Tibial nerve (tissue), 4 donors: Measurements from ENCODE around the gene TOPAZ1. TPM values are rescaled to one million over a fixed set of nuclear protein-coding genes. Genes with fewer than 3 reads are reported as not detected.

Experiments
- DNase-seq, 2 donors: peaks; one replicate each; pipeline ENCODE4 v3.0.0-alpha.2; 2019; ENCODE audit warnings: low spot score in 2 of 2
- H3K27ac ChIP-seq, 4 donors: fragments of 200-600 bp; sonication (generic) in 3 of 4; one replicate each; pipeline ENCODE4 v1.5.1; 2017 to 2019; ENCODE audit warnings: mild to moderate bottlenecking in 1 of 4
- H3K27me3 ChIP-seq, 2 donors: fragments of 200-600 bp; sonication (generic) in 1 of 2; one replicate each; pipeline versions ENCODE4 v1.5.1 to v1.6.0; 2017 to 2019
- H3K36me3 ChIP-seq, 3 donors: fragments of 200-600 bp; sonication (generic); one replicate each; pipeline ENCODE4 v1.5.1; 2018 to 2019
- H3K4me1 ChIP-seq, 4 donors: fragments of 200-600 bp; sonication (generic) in 3 of 4; one replicate each; pipeline ENCODE4 v1.5.1; 2017 to 2019
- H3K4me3 ChIP-seq, 4 donors: fragments of 200-600 bp; sonication (generic) in 3 of 4; one replicate each; pipeline ENCODE4 v1.5.1; 2017 to 2019; ENCODE audit warnings: mild to moderate bottlenecking in 1 of 4, moderate library complexity in 1 of 4
- H3K9me3 ChIP-seq, 4 donors: fragments of 200-600 bp; sonication (generic) in 3 of 4; one replicate each; pipeline ENCODE4 v1.5.1; 2017 to 2019
- EP300 ChIP-seq, 2 donors: sonication (generic); formaldehyde crosslinking; IDR thresholded peaks; one replicate each; pipeline ENCODE4 v1.6.1; 2017; ENCODE audit warnings: antibody characterized with exemption in 2 of 2, mild to moderate bottlenecking in 1 of 2
- POLR2A ChIP-seq, 2 donors: fragments of 450-650 bp; IDR thresholded peaks; one replicate each; pipeline ENCODE4 v1.6.1; 2017; ENCODE audit warnings: antibody characterized with exemption in 2 of 2, mild to moderate bottlenecking in 2 of 2, moderate library complexity in 2 of 2
- WGBS, 2 donors: methylation state at CpG; one replicate each; pipeline ENCODE4 v1.1.5; 2018; 5-methylcytosine and 5-hydroxymethylcytosine counted together
- total RNA-seq, 4 donors: library from RNA; depleted of rRNA; stranded (reverse); fragments of >200 nt; gene quantifications; one replicate each; pipeline ENCODE4 v1.1.0, GENCODE V29; 2016
- TF ChIP-seq, protein P1 (sequence below), 5 experiments: fragments of 200-600 bp in 3 of 5; fragments of 450-650 bp in 2 of 5; sonication (generic) in 3 of 5; IDR thresholded peaks; one replicate each; pipeline ENCODE4 v1.5.1; 2016 to 2019; ENCODE audit warnings: antibody characterized with exemption in 5 of 5, mild to moderate bottlenecking in 3 of 5, moderate library complexity in 2 of 5

The TOPAZ1 gene
- total RNA-seq, 4 donors from 2014 or later = not detected

DNA sequence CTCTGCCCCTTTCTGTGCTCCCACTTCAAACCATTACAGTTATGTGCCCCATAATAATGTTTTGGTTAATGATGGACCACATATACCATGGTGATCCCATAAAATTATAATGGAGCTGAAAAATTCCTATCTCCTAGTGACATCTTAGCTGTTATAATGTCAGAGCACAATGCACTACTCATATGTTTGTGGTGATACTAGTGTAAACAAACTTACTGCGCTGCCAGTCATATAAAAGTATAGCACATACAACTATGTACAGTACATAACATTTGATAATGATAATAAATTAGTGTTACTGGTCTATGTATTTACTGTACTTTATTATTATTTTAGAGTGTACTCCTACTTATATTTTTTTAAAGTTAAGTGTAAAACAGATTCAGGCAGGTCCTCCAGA, 51.3 kb downstream of the TOPAZ1 start:
- DNase-seq = no peak
- no peak for TF ChIP-seq POLR2A (IDR thresholded peaks at IDR 0.05)
- no peak for TF ChIP-seq EP300 (IDR thresholded peaks at IDR 0.05)
- TF ChIP-seq, protein P1, sequence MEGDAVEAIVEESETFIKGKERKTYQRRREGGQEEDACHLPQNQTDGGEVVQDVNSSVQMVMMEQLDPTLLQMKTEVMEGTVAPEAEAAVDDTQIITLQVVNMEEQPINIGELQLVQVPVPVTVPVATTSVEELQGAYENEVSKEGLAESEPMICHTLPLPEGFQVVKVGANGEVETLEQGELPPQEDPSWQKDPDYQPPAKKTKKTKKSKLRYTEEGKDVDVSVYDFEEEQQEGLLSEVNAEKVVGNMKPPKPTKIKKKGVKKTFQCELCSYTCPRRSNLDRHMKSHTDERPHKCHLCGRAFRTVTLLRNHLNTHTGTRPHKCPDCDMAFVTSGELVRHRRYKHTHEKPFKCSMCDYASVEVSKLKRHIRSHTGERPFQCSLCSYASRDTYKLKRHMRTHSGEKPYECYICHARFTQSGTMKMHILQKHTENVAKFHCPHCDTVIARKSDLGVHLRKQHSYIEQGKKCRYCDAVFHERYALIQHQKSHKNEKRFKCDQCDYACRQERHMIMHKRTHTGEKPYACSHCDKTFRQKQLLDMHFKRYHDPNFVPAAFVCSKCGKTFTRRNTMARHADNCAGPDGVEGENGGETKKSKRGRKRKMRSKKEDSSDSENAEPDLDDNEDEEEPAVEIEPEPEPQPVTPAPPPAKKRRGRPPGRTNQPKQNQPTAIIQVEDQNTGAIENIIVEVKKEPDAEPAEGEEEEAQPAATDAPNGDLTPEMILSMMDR (IDR thresholded peaks at IDR 0.05) = no peak
- 82 to 92% methylated on average over 1 of the region's 1 CpG for WGBS, 2 donors
- H3K27me3 ChIP-seq = no peaks in the 10 kb centered on the region
- H3K36me3 ChIP-seq = no peaks in the 10 kb centered on the region
- no peaks in the 10 kb centered on the region for H3K9me3 ChIP-seq
- H3K27ac ChIP-seq = no peak overlapping the region
- H3K4me1 ChIP-seq = no peaks in the 10 kb centered on the region
- no peak overlapping the region for H3K4me3 ChIP-seq

DNA sequence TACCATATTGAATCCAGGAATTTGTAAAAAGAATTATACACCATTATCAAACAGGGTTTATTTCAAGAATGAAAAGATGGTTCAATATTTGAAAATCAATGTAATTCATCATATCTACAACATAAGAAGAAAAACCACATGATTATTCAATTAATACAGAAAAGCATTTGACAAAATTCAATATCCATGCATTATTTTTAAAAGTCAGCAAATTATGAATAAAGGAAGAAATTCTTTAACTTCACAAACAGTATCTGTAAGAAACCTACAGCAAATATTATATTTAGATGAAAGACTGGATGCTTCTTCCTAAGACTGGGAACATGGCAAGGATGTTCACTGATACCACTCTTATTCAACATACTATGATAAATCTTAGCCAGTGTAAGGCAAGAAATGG, 55.6 kb downstream of the TOPAZ1 start:
- Histone ChIP-seq H3K4me3 (no peak overlapping the region), H3K4me1 (no peaks in the 10 kb centered on the region), H3K27ac (no peak overlapping the region), H3K36me3 (no peaks in the 10 kb centered on the region), H3K9me3 (no peaks in the 10 kb centered on the region), H3K27me3 (no peaks in the 10 kb centered on the region)
- TF ChIP-seq, protein P1 (IDR thresholded peaks at IDR 0.05) = no peak
- TF ChIP-seq EP300 (IDR thresholded peaks at IDR 0.05) = no peak
- TF ChIP-seq POLR2A (IDR thresholded peaks at IDR 0.05) = no peak
- DNase-seq = no peak

DNA sequence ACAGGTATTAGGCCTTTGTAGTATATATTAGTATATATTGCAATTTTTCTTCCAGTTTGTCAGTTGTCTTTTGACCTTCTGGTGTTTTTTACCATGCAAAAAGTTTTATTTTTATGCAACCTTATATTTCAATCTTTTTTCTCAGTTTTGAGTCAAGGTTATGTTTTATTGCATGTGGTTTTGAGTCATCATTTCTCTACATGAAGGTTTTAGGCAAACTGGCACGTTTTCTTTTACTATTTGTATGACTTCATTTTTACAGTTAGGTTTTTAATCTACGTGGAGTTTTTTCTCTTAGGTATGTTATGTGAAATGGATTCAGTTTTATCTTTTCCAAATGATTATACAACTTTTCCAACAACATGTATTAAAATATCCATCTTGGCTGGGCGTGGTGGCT, 60.1 kb downstream of the TOPAZ1 start:
- H3K27me3 ChIP-seq = no peaks in the 10 kb centered on the region
- no peaks in the 10 kb centered on the region for H3K36me3 ChIP-seq
- H3K4me3 ChIP-seq = no peak overlapping the region
- no peaks in the 10 kb centered on the region for H3K9me3 ChIP-seq
- TF ChIP-seq POLR2A (IDR thresholded peaks at IDR 0.05) (no peak), EP300 (IDR thresholded peaks at IDR 0.05) (no peak)
- TF ChIP-seq, protein P1 (IDR thresholded peaks at IDR 0.05) = no peak
- 79 to 95% methylated on average over 3 of the region's 3 CpGs for WGBS, 2 donors
- no peak overlapping the region for H3K27ac ChIP-seq
- no peaks in the 10 kb centered on the region for H3K4me1 ChIP-seq
- DNase-seq = no peak

DNA sequence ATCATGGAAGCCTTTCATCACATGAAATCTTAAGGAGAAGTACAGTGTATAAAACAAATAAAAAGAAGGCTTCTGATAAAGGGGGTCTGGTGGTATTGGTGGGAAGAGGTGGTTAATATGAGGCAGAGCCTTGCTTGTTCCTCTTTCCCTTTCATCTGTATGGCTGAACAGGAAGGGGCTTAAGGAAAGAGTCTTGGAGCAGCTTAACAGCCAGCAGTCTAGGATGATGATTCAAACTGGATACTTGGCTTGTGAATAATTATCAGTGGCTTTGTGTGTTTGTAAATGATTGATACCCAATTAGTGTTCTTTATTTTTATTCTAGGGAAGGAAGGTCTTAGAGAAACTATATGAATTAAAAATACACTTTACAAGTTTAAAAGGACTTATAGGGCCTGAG, 67.8 kb downstream of the TOPAZ1 start:
- Histone ChIP-seq H3K4me3 (no peak overlapping the region), H3K4me1 (no peaks in the 10 kb centered on the region), H3K27ac (no peak overlapping the region), H3K9me3 (no peaks in the 10 kb centered on the region), H3K36me3 (no peaks in the 10 kb centered on the region), H3K27me3 (no peaks in the 10 kb centered on the region)
- TF ChIP-seq, protein P1 (IDR thresholded peaks at IDR 0.05) = no peak
- TF ChIP-seq EP300 (IDR thresholded peaks at IDR 0.05) (no peak), POLR2A (IDR thresholded peaks at IDR 0.05) (no peak)
- no peak for DNase-seq

DNA sequence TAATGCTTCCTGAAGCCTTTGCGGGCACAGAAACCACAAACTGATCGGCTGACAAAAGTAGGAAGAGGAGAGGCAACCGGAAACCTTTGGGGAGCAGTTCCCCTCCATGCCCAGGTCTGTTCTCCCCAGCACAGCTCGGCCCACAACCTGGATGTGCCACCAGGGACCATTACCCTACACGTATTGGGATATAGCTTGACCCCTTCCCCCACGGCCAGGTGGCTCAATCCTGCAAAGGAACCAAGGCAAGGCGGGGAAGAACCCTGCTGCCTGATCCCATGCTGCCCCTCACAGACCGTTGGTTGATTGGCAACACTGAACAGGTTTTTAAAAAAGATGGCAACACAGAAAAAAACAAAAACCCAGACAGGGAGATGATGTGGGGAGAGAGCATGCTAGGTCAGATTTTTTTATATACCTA, 77.2 kb downstream of the TOPAZ1 start:
- WGBS, 2 donors = 57 to 58% methylated on average over 8 of the region's 8 CpGs
- no peaks in the 10 kb centered on the region for H3K9me3 ChIP-seq
- no peaks in the 10 kb centered on the region for H3K27me3 ChIP-seq
- no peak overlapping the region for H3K4me3 ChIP-seq
- H3K27ac ChIP-seq = no peak overlapping the region
- no peaks in the 10 kb centered on the region for H3K36me3 ChIP-seq
- TF ChIP-seq POLR2A (IDR thresholded peaks at IDR 0.05) (no peak), EP300 (IDR thresholded peaks at IDR 0.05) (no peak)
- TF ChIP-seq, protein P1 (IDR thresholded peaks at IDR 0.05) = no peak
- H3K4me1 ChIP-seq = no peaks in the 10 kb centered on the region
- DNase-seq = no peak
